H9 (cell line): ENCODE data around the gene MYRF. TPM values are rescaled to one million over a fixed set of nuclear protein-coding genes. Genes with fewer than 3 reads are reported as not detected.

Source experiments
- DNase-seq: peaks from one replicate; pipeline ENCODE4 v3.0.0-alpha.2; 2017
- H2AFZ ChIP-seq: one replicate; pipeline ENCODE4 v1.6.1; 2013; ENCODE audit warnings: mild to moderate bottlenecking, low read length, control low read depth, moderate library complexity
- H2AK5ac ChIP-seq: 2 replicates; pipeline ENCODE4 v1.6.1; 2013; ENCODE audit warnings: low read length, control low read depth, mixed read lengths; ENCODE audit not compliant: insufficient read length
- H2BK120ac ChIP-seq: one replicate; pipeline ENCODE4 v1.6.1; 2013; ENCODE audit warnings: low read depth, mild to moderate bottlenecking, low read length, control low read depth, inconsistent platforms; ENCODE audit not compliant: poor library complexity, severe bottlenecking
- H2BK12ac ChIP-seq: 2 replicates; pipeline ENCODE4 v1.6.1; 2013; ENCODE audit warnings: low read length, control low read depth, mixed read lengths, low read depth; ENCODE audit not compliant: insufficient read length
- H2BK15ac ChIP-seq: 2 replicates; pipeline ENCODE4 v1.6.1; 2013; ENCODE audit warnings: low read depth, low read length, control low read depth
- H2BK20ac ChIP-seq: one replicate; pipeline ENCODE4 v1.6.1; 2013; ENCODE audit warnings: low read depth, mild to moderate bottlenecking, low read length, control low read depth, inconsistent platforms; ENCODE audit not compliant: poor library complexity, severe bottlenecking
- H2BK5ac ChIP-seq: 2 replicates; pipeline ENCODE4 v1.6.1; 2013; ENCODE audit warnings: low read length, control low read depth, mixed read lengths; ENCODE audit not compliant: insufficient read length
- H3K14ac ChIP-seq: 2 replicates; pipeline ENCODE4 v1.6.1; 2013; ENCODE audit warnings: low read length, control low read depth; ENCODE audit not compliant: insufficient read depth
- H3K18ac ChIP-seq: 2 replicates; pipeline ENCODE4 v1.6.1; 2013; ENCODE audit warnings: low read depth, mild to moderate bottlenecking, mixed read lengths, low read length, control low read depth; ENCODE audit not compliant: insufficient read length
- H3K23ac ChIP-seq: 2 replicates; pipeline ENCODE4 v1.6.1; 2013; ENCODE audit warnings: low read length, control low read depth, mixed read lengths, low read depth; ENCODE audit not compliant: insufficient read length
- H3K23me2 ChIP-seq: 2 replicates; pipeline ENCODE4 v1.6.1; 2013; ENCODE audit warnings: low read depth, mild to moderate bottlenecking, mixed read lengths, low read length, control low read depth; ENCODE audit not compliant: insufficient read length, poor library complexity, severe bottlenecking
- H3K27ac ChIP-seq: 2 replicates; pipeline ENCODE4 v1.5.1; 2013; ENCODE audit warnings: low read length, control low read depth, mixed read lengths, low read depth; ENCODE audit not compliant: insufficient read length
- H3K27me3 ChIP-seq: 2 replicates; pipeline ENCODE4 v1.6.1; 2013; ENCODE audit warnings: low read length, control low read depth, inconsistent platforms; ENCODE audit not compliant: insufficient read depth
- H3K4ac ChIP-seq: 2 replicates; pipeline ENCODE4 v1.6.1; 2013; ENCODE audit warnings: low read depth, mild to moderate bottlenecking, control low read depth, inconsistent platforms, low read length, moderate library complexity
- H3K4me1 ChIP-seq: 2 replicates; pipeline ENCODE4 v1.6.1; 2013; ENCODE audit warnings: low read length, control low read depth, inconsistent platforms; ENCODE audit not compliant: insufficient read depth
- H3K4me2 ChIP-seq: 2 replicates; pipeline ENCODE4 v1.6.1; 2013; ENCODE audit warnings: low read length, control low read depth, mixed read lengths; ENCODE audit not compliant: insufficient read length, insufficient read depth
- H3K56ac ChIP-seq: 2 replicates; pipeline ENCODE4 v1.6.1; 2013; ENCODE audit warnings: low read depth, mild to moderate bottlenecking, mixed read lengths, low read length, control low read depth; ENCODE audit not compliant: insufficient read length
- H3K79me1 ChIP-seq: 2 replicates; pipeline ENCODE4 v1.6.1; 2013; ENCODE audit warnings: low read depth, mild to moderate bottlenecking, moderate library complexity, low read length, control low read depth, inconsistent platforms; ENCODE audit not compliant: insufficient read depth, poor library complexity, severe bottlenecking
- H3K79me2 ChIP-seq: 2 replicates; pipeline ENCODE4 v1.6.1; 2013; ENCODE audit warnings: low read length, control low read depth, inconsistent platforms; ENCODE audit not compliant: insufficient read depth
- H3K9ac ChIP-seq: 2 replicates; pipeline ENCODE4 v1.6.1; 2013; ENCODE audit warnings: low read length, control low read depth, mixed read lengths; ENCODE audit not compliant: insufficient read length; ENCODE audit errors: extremely low read depth
- H3K9me3 ChIP-seq: one replicate; pipeline ENCODE4 v1.6.1; 2013; ENCODE audit warnings: low read depth, low read length, inconsistent platforms; ENCODE audit not compliant: control insufficient read depth
- H3T11ph ChIP-seq: one replicate; pipeline ENCODE4 v1.6.1; 2013; ENCODE audit warnings: mild to moderate bottlenecking, low read length, control low read depth, inconsistent platforms
- H4K20me1 ChIP-seq: one replicate; pipeline ENCODE4 v1.6.1; 2013; ENCODE audit not compliant: control insufficient read depth, insufficient read length, insufficient read depth
- H4K5ac ChIP-seq: 2 replicates; pipeline ENCODE4 v1.6.1; 2013; ENCODE audit warnings: low read depth, mild to moderate bottlenecking, mixed read lengths, low read length, control low read depth; ENCODE audit not compliant: insufficient read length
- H4K8ac ChIP-seq: replicated peaks from 2 replicates; pipeline ENCODE4 v1.6.1; 2013; ENCODE audit warnings: low read length, control low read depth, mixed read lengths, low read depth; ENCODE audit not compliant: insufficient read length
- H4K91ac ChIP-seq: 2 replicates; pipeline ENCODE4 v1.6.1; 2013; ENCODE audit warnings: low read depth, mild to moderate bottlenecking, moderate library complexity, mixed read lengths, low read length, control low read depth; ENCODE audit not compliant: insufficient read length
- H3K27ac Mint-ChIP-seq, 3 experiments: 2 replicates in 2 of 3; 3 replicates in 1 of 3; pipeline ENCODE4 v1.8.0; 2020 to 2021; ENCODE audit warnings: mixed read lengths in 3 of 3, mild to moderate bottlenecking in 1 of 3, moderate library complexity in 1 of 3
- H3K27me3 Mint-ChIP-seq: 2 replicates; pipeline ENCODE4 v1.8.0; 2021; ENCODE audit warnings: low read depth, mild to moderate bottlenecking, moderate library complexity, mixed read lengths
- H3K36me3 Mint-ChIP-seq, 3 experiments: 2 replicates in 2 of 3; 3 replicates in 1 of 3; pipeline ENCODE4 v1.8.0; 2020 to 2021; ENCODE audit warnings: low read depth in 3 of 3, mixed read lengths in 3 of 3; ENCODE audit not compliant: insufficient read depth in 1 of 3
- H3K4me1 Mint-ChIP-seq, 2 experiments: 2 replicates each; pipeline ENCODE4 v1.8.0; 2020; ENCODE audit warnings: mixed read lengths in 2 of 2
- H3K4me3 Mint-ChIP-seq, 2 experiments: 2 replicates in 1 of 2; 3 replicates in 1 of 2; pipeline ENCODE4 v1.8.0; 2020 to 2021; ENCODE audit warnings: mild to moderate bottlenecking in 2 of 2, mixed read lengths in 2 of 2, moderate library complexity in 1 of 2
- H3K9me3 Mint-ChIP-seq, 2 experiments: 2 replicates in 1 of 2; 3 replicates in 1 of 2; pipeline ENCODE4 v1.8.0; 2020; ENCODE audit warnings: mild to moderate bottlenecking in 2 of 2, mixed read lengths in 2 of 2, moderate library complexity in 1 of 2
- WGBS: extraction: QIAGEN DNeasy Blood & Tissue Kit; methylation state at CpG from one replicate; pipeline ENCODE4 v1.1.7; 2013; ENCODE audit warnings: missing lambda C conversion rate, low lambda C conversion rate, mixed read lengths; ENCODE audit not compliant: insufficient read length; ENCODE audit errors: extremely low coverage; 5-methylcytosine and 5-hydroxymethylcytosine counted together
- total RNA-seq: library from RNA; stranded (reverse); gene quantifications from 2 replicates; pipeline ENCODE4 v1.2.1, GENCODE V29; 2021
- TF ChIP-seq, protein P1 (sequence below): fragments of 200-600 bp; sonication (generic); conservative IDR thresholded peaks from 3 replicates; pipeline ENCODE4 v1.8.0; 2021; ENCODE audit warnings: antibody characterized with exemption, mild to moderate bottlenecking

MYRF gene
- total RNA-seq, 1 experiment from 2014 or later: 13.9 TPM

DNA sequence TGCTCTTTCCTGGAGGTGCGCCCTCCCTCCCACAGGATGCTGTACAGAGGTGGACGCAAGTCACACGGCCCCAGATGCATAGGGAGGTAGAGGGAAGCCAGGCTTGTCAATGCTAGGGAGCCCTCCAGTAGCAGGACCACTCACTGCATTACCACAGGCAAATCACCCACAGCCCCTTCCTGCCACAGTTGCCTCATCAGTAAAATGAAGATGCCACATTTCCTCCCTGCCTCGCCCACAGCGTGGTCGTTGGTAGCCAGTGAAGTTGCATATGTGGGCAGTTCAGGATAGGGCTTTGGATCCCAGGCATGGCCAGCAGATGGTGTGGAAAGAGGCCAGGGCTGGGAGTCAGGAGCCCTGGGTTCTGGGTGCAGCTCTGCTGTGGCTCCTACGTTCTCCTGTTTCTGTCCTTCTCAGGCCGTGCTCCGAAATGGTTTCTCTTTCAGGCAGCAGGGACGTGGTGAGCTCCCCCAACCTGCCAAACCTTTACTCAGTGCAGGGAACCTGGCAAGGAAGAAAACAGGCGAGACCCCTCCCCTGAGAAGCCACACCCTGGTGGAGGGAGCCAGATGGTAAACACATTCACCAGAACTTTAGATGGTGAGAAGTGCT, 49.6 kb upstream of the MYRF start:
- no peak overlapping the region for H2AFZ ChIP-seq
- no peak overlapping the region for H2AK5ac ChIP-seq
- H2BK15ac ChIP-seq: no peak overlapping the region
- H3K18ac ChIP-seq: no peak overlapping the region
- TF ChIP-seq, protein P1, sequence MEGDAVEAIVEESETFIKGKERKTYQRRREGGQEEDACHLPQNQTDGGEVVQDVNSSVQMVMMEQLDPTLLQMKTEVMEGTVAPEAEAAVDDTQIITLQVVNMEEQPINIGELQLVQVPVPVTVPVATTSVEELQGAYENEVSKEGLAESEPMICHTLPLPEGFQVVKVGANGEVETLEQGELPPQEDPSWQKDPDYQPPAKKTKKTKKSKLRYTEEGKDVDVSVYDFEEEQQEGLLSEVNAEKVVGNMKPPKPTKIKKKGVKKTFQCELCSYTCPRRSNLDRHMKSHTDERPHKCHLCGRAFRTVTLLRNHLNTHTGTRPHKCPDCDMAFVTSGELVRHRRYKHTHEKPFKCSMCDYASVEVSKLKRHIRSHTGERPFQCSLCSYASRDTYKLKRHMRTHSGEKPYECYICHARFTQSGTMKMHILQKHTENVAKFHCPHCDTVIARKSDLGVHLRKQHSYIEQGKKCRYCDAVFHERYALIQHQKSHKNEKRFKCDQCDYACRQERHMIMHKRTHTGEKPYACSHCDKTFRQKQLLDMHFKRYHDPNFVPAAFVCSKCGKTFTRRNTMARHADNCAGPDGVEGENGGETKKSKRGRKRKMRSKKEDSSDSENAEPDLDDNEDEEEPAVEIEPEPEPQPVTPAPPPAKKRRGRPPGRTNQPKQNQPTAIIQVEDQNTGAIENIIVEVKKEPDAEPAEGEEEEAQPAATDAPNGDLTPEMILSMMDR: no peak
- DNase-seq: no peak
- H4K91ac ChIP-seq: no peak overlapping the region
- H3K27me3 ChIP-seq: no peaks in the 10 kb centered on the region
- H3K27ac Mint-ChIP-seq: no peak overlapping the region; a peak in 1 of 7 replicates
- H2BK5ac ChIP-seq: no peak overlapping the region
- peaks cover 25 to 50% of the 10 kb centered on the region in 2 experiments for H3K4me1 Mint-ChIP-seq
- H2BK120ac ChIP-seq: no peak overlapping the region
- H3K36me3 Mint-ChIP-seq: no peaks in the 10 kb centered on the region
- no peak overlapping the region for H2BK12ac ChIP-seq
- no peaks in the 10 kb centered on the region for H3K79me1 ChIP-seq
- no peaks in the 10 kb centered on the region; a peak in 1 of 5 replicates for H3K9me3 Mint-ChIP-seq
- no CpG with 5 or more reads among the region's 11 CpGs for WGBS
- H4K5ac ChIP-seq: no peak overlapping the region
- no peak overlapping the region for H3T11ph ChIP-seq
- H3K27ac ChIP-seq: no peak overlapping the region
- no peaks in the 10 kb centered on the region for H3K4me1 ChIP-seq
- no peak overlapping the region for H3K9ac ChIP-seq
- no peak overlapping the region for H3K4ac ChIP-seq
- H3K4me3 Mint-ChIP-seq: no peak overlapping the region
- no peak overlapping the region for H3K4me2 ChIP-seq
- H3K9me3 ChIP-seq: no peaks in the 10 kb centered on the region
- H4K8ac ChIP-seq: no peak overlapping the region
- no peaks in the 10 kb centered on the region for H3K79me2 ChIP-seq
- H3K23ac ChIP-seq: no peak overlapping the region
- no peak overlapping the region for H3K14ac ChIP-seq
- no peaks in the 10 kb centered on the region for H4K20me1 ChIP-seq
- H2BK20ac ChIP-seq: no peak overlapping the region
- no peak overlapping the region for H3K56ac ChIP-seq
- H3K23me2 ChIP-seq: no peaks in the 10 kb centered on the region
- peaks cover 4% of the 10 kb centered on the region for H3K27me3 Mint-ChIP-seq
